SJCRH30 (cell line): ENCODE results near the gene PRSS22. TPM values are rescaled to one million over a fixed set of nuclear protein-coding genes. Genes with fewer than 3 reads are reported as not detected.

Experiments
- DNase-seq, 2 experiments: peaks; one replicate each; pipeline ENCODE4 v3.0.0-alpha.2; 2015 to 2020
- H3K27ac ChIP-seq: fragments of 250-450 bp; sonication (Bioruptor Pico); 2 replicates; pipeline ENCODE4 v1.5.1; 2020; ENCODE audit warnings: mild to moderate bottlenecking, moderate library complexity
- H3K27me3 ChIP-seq: fragments of 250-450 bp; sonication (Bioruptor Pico); 2 replicates; pipeline ENCODE4 v1.5.1; 2020; ENCODE audit warnings: mild to moderate bottlenecking, moderate library complexity
- H3K36me3 ChIP-seq: fragments of 250-450 bp; sonication (Bioruptor Pico); 2 replicates; pipeline ENCODE4 v1.5.1; 2020; ENCODE audit warnings: mild to moderate bottlenecking, moderate library complexity
- H3K4me1 ChIP-seq: fragments of 250-450 bp; sonication (Bioruptor Pico); 2 replicates; pipeline ENCODE4 v1.5.1; 2020; ENCODE audit warnings: mild to moderate bottlenecking, moderate library complexity
- H3K4me3 ChIP-seq: fragments of 250-450 bp; sonication (Bioruptor Pico); 2 replicates; pipeline ENCODE4 v1.5.1; 2020; ENCODE audit warnings: mild to moderate bottlenecking, moderate library complexity
- H3K9me3 ChIP-seq: fragments of 250-450 bp; sonication (Bioruptor Pico); replicated peaks from 2 replicates; pipeline ENCODE4 v1.5.1; 2020; ENCODE audit warnings: mild to moderate bottlenecking, moderate library complexity
- total RNA-seq: library from RNA; depleted of rRNA; stranded (reverse); fragments of >200 nt; shearing (Covaris generic); gene quantifications from 2 replicates; pipeline ENCODE4 v1.2.3, GENCODE V29; 2014

PRSS22 gene
- total RNA-seq, 1 experiment from 2014 or later = not detected

- H3K4me3 ChIP-seq = no peak overlapping the region
- peaks cover 3% of the 10 kb centered on the region; the same call in 1 of the 2 replicates for H3K9me3 ChIP-seq
- H3K4me1 ChIP-seq = peaks cover 5% of the 10 kb centered on the region; the same call in 1 of the 2 replicates
- DNase-seq = no peak
- no peak overlapping the region for H3K27ac ChIP-seq
- no peaks in the 10 kb centered on the region for H3K36me3 ChIP-seq
- H3K27me3 ChIP-seq = no peaks in the 10 kb centered on the region
These were observed 7.7 kb upstream of the PRSS22 start for GRCh38 chr16:2865651-2866050.

GRCh38 chr16:2860826-2861567 is 3.0 kb upstream of the PRSS22 start:
- H3K27me3 ChIP-seq = no peaks in the 10 kb centered on the region
- H3K9me3 ChIP-seq = peaks cover 3% of the 10 kb centered on the region; the same call in 1 of the 2 replicates
- H3K36me3 ChIP-seq = no peaks in the 10 kb centered on the region
- no peak overlapping the region for H3K4me3 ChIP-seq
- H3K4me1 ChIP-seq = no peaks in the 10 kb centered on the region
- no peak overlapping the region for H3K27ac ChIP-seq
- DNase-seq = peak in 1 of 2 experiments; percentile 46

GRCh38 chr16:2859686-2860265 is 1.8 kb upstream of the PRSS22 start:
- Histone ChIP-seq H3K9me3 (peaks cover 3% of the 10 kb centered on the region; the same call in 1 of the 2 replicates), H3K4me3 (no peak overlapping the region), H3K27me3 (no peaks in the 10 kb centered on the region), H3K27ac (no peak overlapping the region), H3K36me3 (no peaks in the 10 kb centered on the region), H3K4me1 (no peaks in the 10 kb centered on the region)
- DNase-seq = no peak

- no peak for DNase-seq
- Histone ChIP-seq H3K27ac (no peak overlapping the region), H3K4me3 (no peak overlapping the region), H3K36me3 (no peaks in the 10 kb centered on the region), H3K9me3 (peaks cover 6% of the 10 kb centered on the region), H3K4me1 (no peaks in the 10 kb centered on the region), H3K27me3 (no peaks in the 10 kb centered on the region)
These were observed 465 bp upstream of the PRSS22 start for GRCh38 chr16:2858245-2859025.

GRCh38 chr16:2856686-2857450 is 1.1 kb downstream of the PRSS22 start:
- no peak for DNase-seq
- H3K4me3 ChIP-seq = no peak overlapping the region
- no peaks in the 10 kb centered on the region for H3K4me1 ChIP-seq
- H3K27ac ChIP-seq = no peak overlapping the region
- H3K9me3 ChIP-seq = peaks cover 6% of the 10 kb centered on the region
- no peaks in the 10 kb centered on the region for H3K27me3 ChIP-seq
- H3K36me3 ChIP-seq = no peaks in the 10 kb centered on the region

GRCh38 chr16:2856061-2856670 is 1.8 kb downstream of the PRSS22 start:
- H3K9me3 ChIP-seq = peaks cover 6% of the 10 kb centered on the region
- no peaks in the 10 kb centered on the region for H3K36me3 ChIP-seq
- H3K4me3 ChIP-seq = no peak overlapping the region
- H3K4me1 ChIP-seq = no peaks in the 10 kb centered on the region
- DNase-seq = peak in 1 of 2 experiments; percentile 25
- H3K27me3 ChIP-seq = no peaks in the 10 kb centered on the region
- no peak overlapping the region for H3K27ac ChIP-seq

- Histone ChIP-seq H3K27me3 (no peaks in the 10 kb centered on the region), H3K4me3 (no peak overlapping the region), H3K27ac (no peak overlapping the region), H3K36me3 (no peaks in the 10 kb centered on the region), H3K4me1 (no peaks in the 10 kb centered on the region), H3K9me3 (peaks cover 3% of the 10 kb centered on the region; the same call in 1 of the 2 replicates)
- DNase-seq = no peak
These were observed 2.4 kb downstream of the PRSS22 start for GRCh38 chr16:2855536-2855935.

GRCh38 chr16:2854700-2855309 is 3.2 kb downstream of the PRSS22 start:
- Histone ChIP-seq H3K4me3 (no peak overlapping the region), H3K4me1 (no peaks in the 10 kb centered on the region), H3K9me3 (peaks cover 3% of the 10 kb centered on the region; the same call in 1 of the 2 replicates), H3K36me3 (no peaks in the 10 kb centered on the region), H3K27me3 (no peaks in the 10 kb centered on the region), H3K27ac (no peak overlapping the region)
- peak in 1 of 2 experiments; percentile 35 for DNase-seq

- Histone ChIP-seq H3K27me3 (no peaks in the 10 kb centered on the region), H3K4me3 (no peak overlapping the region), H3K4me1 (no peaks in the 10 kb centered on the region), H3K9me3 (peaks cover 3% of the 10 kb centered on the region; the same call in 1 of the 2 replicates), H3K27ac (no peak overlapping the region), H3K36me3 (no peaks in the 10 kb centered on the region)
- no peak for DNase-seq
These were observed 4.4 kb downstream of the PRSS22 start for GRCh38 chr16:2853531-2854073.

- Histone ChIP-seq H3K27me3 (no peaks in the 10 kb centered on the region), H3K4me1 (no peaks in the 10 kb centered on the region), H3K9me3 (peaks cover 3% of the 10 kb centered on the region; the same call in 1 of the 2 replicates), H3K36me3 (no peaks in the 10 kb centered on the region), H3K27ac (no peak overlapping the region), H3K4me3 (no peak overlapping the region)
- DNase-seq = no peak
These were observed 5.1 kb downstream of the PRSS22 start for GRCh38 chr16:2852731-2853507.

GRCh38 chr16:2852003-2852730 is 5.8 kb downstream of the PRSS22 start:
- no peak for DNase-seq
- Histone ChIP-seq H3K4me3 (no peak overlapping the region), H3K36me3 (no peaks in the 10 kb centered on the region), H3K4me1 (no peaks in the 10 kb centered on the region), H3K27me3 (no peaks in the 10 kb centered on the region), H3K9me3 (peaks cover 3% of the 10 kb centered on the region; the same call in 1 of the 2 replicates), H3K27ac (no peak overlapping the region)

GRCh38 chr16:2848933-2849725 is 8.8 kb downstream of the PRSS22 start:
- Histone ChIP-seq H3K9me3 (no peaks in the 10 kb centered on the region), H3K4me1 (no peaks in the 10 kb centered on the region), H3K4me3 (no peak overlapping the region), H3K27me3 (no peaks in the 10 kb centered on the region; the same call in 1 of the 2 replicates), H3K27ac (no peak overlapping the region), H3K36me3 (no peaks in the 10 kb centered on the region)
- no peak for DNase-seq
